ENCODE measurements around the gene STARD5. TPM values are rescaled to one million over a fixed set of nuclear protein-coding genes. Genes with fewer than 3 reads are reported as not detected.
"Not testable (repeated sequence)": the region's sequence is repeated elsewhere in the genome, so short reads cannot be mapped to it uniquely, and the experiment has no call there.

Gene STARD5
- total RNA-seq, 4 donors from 2014 or later = 11.2 to 54.5 (median 41.3) TPM

DNA sequence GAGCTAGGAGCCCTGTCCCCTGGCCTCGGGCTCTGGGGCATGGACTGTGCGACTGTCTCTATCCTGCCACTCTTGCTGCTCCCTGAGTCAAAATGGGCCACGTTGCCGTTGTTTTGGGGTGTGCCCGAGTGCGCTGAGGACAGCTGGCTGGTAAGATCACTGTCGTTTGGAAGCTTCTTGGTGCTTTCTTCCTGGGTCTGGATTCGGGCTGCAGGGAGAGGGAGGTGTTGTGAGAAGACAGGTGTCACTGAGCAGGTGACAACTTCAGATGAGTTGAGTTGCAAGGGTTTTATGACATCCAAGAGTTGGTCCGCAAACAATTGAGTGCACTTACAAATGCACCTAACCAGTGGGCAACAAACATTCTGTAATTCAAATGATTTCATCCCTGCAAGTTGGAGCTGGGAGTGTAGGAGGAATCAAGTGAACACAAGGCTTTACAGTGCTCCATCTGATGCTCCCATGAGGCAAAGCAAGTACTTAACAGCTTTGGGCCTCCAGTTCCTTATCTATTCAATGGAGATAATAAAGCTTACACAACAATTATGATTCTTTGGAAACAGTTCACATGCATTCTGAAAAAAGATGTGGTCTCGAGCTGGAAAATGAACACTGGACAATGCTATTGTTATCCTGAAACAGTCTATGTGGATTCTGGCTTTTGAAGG is 11.0 kb upstream of the STARD5 start:
- H3K27me3 ChIP-seq = no peaks in the 10 kb centered on the region

DNA sequence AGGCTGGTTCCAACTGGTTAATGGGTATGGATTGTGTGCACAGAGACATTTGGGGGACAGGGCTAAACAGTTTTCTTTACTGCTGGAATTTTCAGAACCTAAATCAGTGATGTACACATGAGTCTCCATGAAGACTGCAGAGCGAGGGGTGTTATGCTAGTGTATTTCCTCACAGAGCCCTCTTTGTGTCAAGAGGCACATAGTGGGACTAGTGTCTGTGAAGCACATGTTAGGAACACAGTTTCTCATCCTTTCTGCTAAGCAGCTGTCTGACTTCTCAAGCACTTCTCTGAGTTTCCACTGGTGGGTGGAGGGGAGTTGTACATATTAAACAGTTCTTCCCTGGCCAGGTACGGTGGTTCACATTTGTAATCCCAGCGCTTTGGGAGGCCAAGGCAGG is 9.4 kb upstream of the STARD5 start:
- no peak for DNase-seq
- Histone ChIP-seq H3K9me3 (no peaks in the 10 kb centered on the region), H3K36me3 (no peaks in the 10 kb centered on the region), H3K4me3 (no peak overlapping the region), H3K27me3 (no peaks in the 10 kb centered on the region), H3K27ac (no peak overlapping the region), H3K4me1 (peaks cover 0 to 10% (median 6%) of the 10 kb centered on the region in 4 donors)
- no peak for TF ChIP-seq EP300 (IDR thresholded peaks at IDR 0.05; ENCODE audit: low read depth)
- no peak for TF ChIP-seq POLR2AphosphoS5 (IDR thresholded peaks at IDR 0.05)
- TF ChIP-seq, protein P1, sequence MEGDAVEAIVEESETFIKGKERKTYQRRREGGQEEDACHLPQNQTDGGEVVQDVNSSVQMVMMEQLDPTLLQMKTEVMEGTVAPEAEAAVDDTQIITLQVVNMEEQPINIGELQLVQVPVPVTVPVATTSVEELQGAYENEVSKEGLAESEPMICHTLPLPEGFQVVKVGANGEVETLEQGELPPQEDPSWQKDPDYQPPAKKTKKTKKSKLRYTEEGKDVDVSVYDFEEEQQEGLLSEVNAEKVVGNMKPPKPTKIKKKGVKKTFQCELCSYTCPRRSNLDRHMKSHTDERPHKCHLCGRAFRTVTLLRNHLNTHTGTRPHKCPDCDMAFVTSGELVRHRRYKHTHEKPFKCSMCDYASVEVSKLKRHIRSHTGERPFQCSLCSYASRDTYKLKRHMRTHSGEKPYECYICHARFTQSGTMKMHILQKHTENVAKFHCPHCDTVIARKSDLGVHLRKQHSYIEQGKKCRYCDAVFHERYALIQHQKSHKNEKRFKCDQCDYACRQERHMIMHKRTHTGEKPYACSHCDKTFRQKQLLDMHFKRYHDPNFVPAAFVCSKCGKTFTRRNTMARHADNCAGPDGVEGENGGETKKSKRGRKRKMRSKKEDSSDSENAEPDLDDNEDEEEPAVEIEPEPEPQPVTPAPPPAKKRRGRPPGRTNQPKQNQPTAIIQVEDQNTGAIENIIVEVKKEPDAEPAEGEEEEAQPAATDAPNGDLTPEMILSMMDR (IDR thresholded peaks at IDR 0.05) = no peak
- TF ChIP-seq POLR2A (IDR thresholded peaks at IDR 0.05) = no peak
- intact Hi-C loops (cut with DNase I; ENCODE audit: low total_unique reads) = no loop called here
- in situ Hi-C loops (cut with MboI; ENCODE audit: low pct_ligation_motif_present in 1 of 4, low pct_unique_long_range_greater_than_20kb in 1 of 4, low sequenced_read_pairs in 3 of 4) = no loop called here
- WGBS, 2 donors (ENCODE audit: low coverage in 1 of 2) = 94 to 96% methylated on average over 2 to 3 of the region's 3 CpGs

More for the DNA sequence above, 11.0 kb upstream of the STARD5 start:
- intact Hi-C loops (cut with DNase I; ENCODE audit: low total_unique reads) (no loop called here), in situ Hi-C loops (cut with MboI; ENCODE audit: low pct_ligation_motif_present in 1 of 4, low pct_unique_long_range_greater_than_20kb in 1 of 4, low sequenced_read_pairs in 3 of 4) (loop anchor here in 1 of 4 donors (5.0 kb wide), 1 partner anchor 58 kb away; no protein-coding TSS in a partner anchor)
- Histone ChIP-seq H3K4me3 (no peak overlapping the region), H3K9me3 (no peaks in the 10 kb centered on the region), H3K4me1 (peaks cover 0 to 18% (median 7%) of the 10 kb centered on the region in 4 donors), H3K27ac (no peak overlapping the region), H3K36me3 (no peaks in the 10 kb centered on the region)
- no peak for DNase-seq
- TF ChIP-seq, protein P1 (IDR thresholded peaks at IDR 0.05) = no peak
- TF ChIP-seq EP300 (IDR thresholded peaks at IDR 0.05; ENCODE audit: low read depth) (no peak), POLR2A (IDR thresholded peaks at IDR 0.05) (no peak), POLR2AphosphoS5 (IDR thresholded peaks at IDR 0.05) (no peak)
- 50 to 54% methylated on average over 1 to 10 of the region's 10 CpGs for WGBS, 2 donors (ENCODE audit: low coverage in 1 of 2)

DNA sequence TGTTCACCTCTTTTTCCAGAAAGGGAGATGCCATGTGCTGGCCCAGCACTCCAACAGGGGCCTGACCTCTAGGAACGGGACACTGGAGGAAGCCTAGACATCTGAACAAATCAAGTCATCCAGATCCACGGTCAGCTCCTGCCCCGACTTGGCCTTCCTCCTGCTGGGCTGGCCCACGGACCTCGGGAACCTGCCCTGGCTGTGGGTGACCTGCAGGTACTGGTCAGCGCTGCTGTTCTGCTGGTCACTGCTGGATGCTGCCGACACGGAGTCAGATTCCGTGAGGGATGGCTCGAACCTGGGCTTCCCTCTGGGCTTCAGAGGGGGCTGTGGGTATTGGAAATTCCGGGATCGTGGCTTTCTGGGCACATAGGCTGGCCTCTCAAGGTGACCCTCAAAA is 8.4 kb upstream of the STARD5 start:
- H3K4me3 ChIP-seq = no peak overlapping the region
- intact Hi-C loops (cut with DNase I; ENCODE audit: low total_unique reads) (no loop called here), in situ Hi-C loops (cut with MboI; ENCODE audit: low pct_ligation_motif_present in 1 of 4, low pct_unique_long_range_greater_than_20kb in 1 of 4, low sequenced_read_pairs in 3 of 4) (no loop called here)
- H3K27ac ChIP-seq = no peak overlapping the region
- peaks cover 0 to 5% (median 0%) of the 10 kb centered on the region in 4 donors for H3K4me1 ChIP-seq
- TF ChIP-seq, protein P1 (IDR thresholded peaks at IDR 0.05) = no peak
- TF ChIP-seq POLR2A (IDR thresholded peaks at IDR 0.05) = no peak
- TF ChIP-seq POLR2AphosphoS5 (IDR thresholded peaks at IDR 0.05) = no peak
- no peak for TF ChIP-seq EP300 (IDR thresholded peaks at IDR 0.05; ENCODE audit: low read depth)
- DNase-seq = no peak
- no peaks in the 10 kb centered on the region for H3K9me3 ChIP-seq
- WGBS, 2 donors (ENCODE audit: low coverage in 1 of 2) = 98% methylated on average over 12 of the region's 12 CpGs; no CpG with 5 or more reads in 1 of the 2 donors
- H3K36me3 ChIP-seq = no peaks in the 10 kb centered on the region
- H3K27me3 ChIP-seq = no peaks in the 10 kb centered on the region

DNA sequence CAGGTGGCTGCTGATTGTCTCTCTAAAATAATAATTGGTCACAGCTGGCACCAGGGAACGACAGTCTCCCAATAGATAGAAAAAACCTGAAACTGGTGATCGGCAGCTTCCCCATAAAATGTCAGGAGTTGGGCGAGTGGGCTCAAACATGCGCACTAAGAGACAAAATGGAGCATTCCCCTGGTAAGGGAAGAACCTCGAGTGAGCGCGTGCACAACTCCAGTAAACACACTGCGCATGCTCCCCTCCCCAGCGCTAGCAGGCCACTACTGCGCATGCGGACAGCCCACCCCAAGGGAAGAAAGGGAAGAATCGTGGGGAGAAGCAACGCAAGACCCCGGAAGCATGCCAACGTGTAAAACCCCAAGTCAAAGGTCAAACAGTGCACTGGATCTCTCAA is 7.7 kb upstream of the STARD5 start:
- Histone ChIP-seq H3K36me3 (no peaks in the 10 kb centered on the region), H3K4me1 (peaks cover 0 to 5% (median 0%) of the 10 kb centered on the region in 4 donors), H3K27me3 (no peaks in the 10 kb centered on the region), H3K4me3 (no peak overlapping the region), H3K27ac (no peak overlapping the region), H3K9me3 (no peaks in the 10 kb centered on the region)
- in situ Hi-C loops (cut with MboI; ENCODE audit: low pct_ligation_motif_present in 1 of 4, low pct_unique_long_range_greater_than_20kb in 1 of 4, low sequenced_read_pairs in 3 of 4) = no loop called here
- intact Hi-C loops (cut with DNase I; ENCODE audit: low total_unique reads) = no loop called here
- 96% methylated on average over 15 of the region's 15 CpGs for WGBS, 2 donors (ENCODE audit: low coverage in 1 of 2)
- TF ChIP-seq POLR2A (IDR thresholded peaks at IDR 0.05) (no peak), EP300 (IDR thresholded peaks at IDR 0.05; ENCODE audit: low read depth) (no peak), POLR2AphosphoS5 (IDR thresholded peaks at IDR 0.05) (no peak)
- TF ChIP-seq, protein P1 (IDR thresholded peaks at IDR 0.05) = no peak
- no peak for DNase-seq

DNA sequence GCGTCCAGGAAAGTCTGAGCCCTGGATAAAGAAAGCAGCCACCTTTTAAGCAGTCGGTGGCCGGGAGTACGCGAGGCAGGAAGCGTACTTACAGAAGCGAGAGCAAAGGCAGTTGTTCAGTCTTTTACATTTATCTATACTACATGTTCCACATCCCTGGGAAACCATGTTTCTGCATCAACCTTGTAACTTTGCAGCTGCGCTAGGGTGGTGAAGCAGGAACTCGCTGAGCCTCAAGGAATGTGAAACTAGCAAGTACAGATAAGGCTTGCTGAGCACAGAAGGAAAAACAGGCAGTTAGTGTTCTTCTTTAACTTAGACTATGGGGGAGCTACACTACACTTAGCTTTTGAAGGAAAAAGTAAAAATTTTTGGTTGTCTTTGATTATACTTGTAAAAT is 7.2 kb upstream of the STARD5 start:
- in situ Hi-C loops (cut with MboI; ENCODE audit: low pct_ligation_motif_present in 1 of 4, low pct_unique_long_range_greater_than_20kb in 1 of 4, low sequenced_read_pairs in 3 of 4); H3K4me3 ChIP-seq; intact Hi-C loops (cut with DNase I; ENCODE audit: low total_unique reads); DNase-seq; H3K36me3 ChIP-seq; H3K4me1 ChIP-seq; H3K9me3 ChIP-seq; H3K27ac ChIP-seq; H3K27me3 ChIP-seq: not testable (repeated sequence)
- 76 to 83% methylated on average over 9 of the region's 9 CpGs for WGBS, 2 donors (ENCODE audit: low coverage in 1 of 2)

Data from transverse colon (tissue), 4 donors.